GM23338 (cell line): ENCODE measurements around the gene MACIR. TPM values are rescaled to one million over a fixed set of nuclear protein-coding genes. Genes with fewer than 3 reads are reported as not detected.

Experiments
- ATAC-seq: fragments of 200-7000 bp; cut with Tn5 transposase; 3 replicates; pipeline ENCODE4 v1.9.1; 2020
- DNase-seq: peaks from one replicate; pipeline ENCODE4 v3.0.0-alpha.2; 2015; ENCODE audit warnings: low spot score
- H2AFZ ChIP-seq: fragments of 200-600 bp; sonication (generic); 2 replicates; pipeline ENCODE4 v1.8.0; 2016; ENCODE audit warnings: antibody characterized with exemption, mild to moderate bottlenecking, moderate library complexity
- H3F3A ChIP-seq: fragments of 200-600 bp; sonication (generic); replicated peaks from 2 replicates; pipeline ENCODE4 v1.8.0; 2017; ENCODE audit warnings: antibody characterized with exemption, mixed run types, low read depth
- H3K27ac ChIP-seq: fragments of 200-600 bp; sonication (generic); 2 replicates; pipeline ENCODE4 v1.6.1; 2016; ENCODE audit warnings: low read depth
- H3K27me3 ChIP-seq: fragments of 200-600 bp; sonication (generic); 2 replicates; pipeline ENCODE4 v1.8.0; 2016; ENCODE audit warnings: mild to moderate bottlenecking, mixed run types, moderate library complexity; ENCODE audit not compliant: insufficient read depth
- H3K36me3 ChIP-seq: fragments of 200-600 bp; sonication (generic); 2 replicates; pipeline ENCODE4 v1.8.0; 2016; ENCODE audit warnings: mild to moderate bottlenecking; ENCODE audit not compliant: insufficient read depth
- H3K4me1 ChIP-seq: fragments of 200-600 bp; sonication (generic); 2 replicates; pipeline ENCODE4 v1.8.0; 2016; ENCODE audit warnings: mild to moderate bottlenecking, moderate library complexity; ENCODE audit not compliant: insufficient read depth
- H3K4me2 ChIP-seq: fragments of 200-600 bp; sonication (generic); 2 replicates; pipeline ENCODE4 v1.7.1; 2017; ENCODE audit warnings: mixed run types
- H3K4me3 ChIP-seq: fragments of 200-600 bp; sonication (generic); 2 replicates; pipeline ENCODE4 v1.6.1; 2016; ENCODE audit warnings: mixed run types
- H3K79me2 ChIP-seq: fragments of 200-600 bp; sonication (generic); replicated peaks from 2 replicates; pipeline ENCODE4 v1.8.0; 2017; ENCODE audit warnings: mild to moderate bottlenecking; ENCODE audit not compliant: insufficient read depth
- H3K9me2 ChIP-seq: fragments of 200-600 bp; sonication (generic); 2 replicates; pipeline ENCODE4 v1.8.0; 2017; ENCODE audit not compliant: insufficient read depth
- H4K20me1 ChIP-seq: fragments of 200-600 bp; sonication (generic); replicated peaks from 2 replicates; pipeline ENCODE4 v1.8.0; 2017; ENCODE audit warnings: mild to moderate bottlenecking; ENCODE audit not compliant: insufficient read depth
- H3K27ac Mint-ChIP-seq: 2 replicates; pipeline ENCODE4 v1.8.0; 2020; ENCODE audit warnings: inconsistent platforms, mild to moderate bottlenecking, moderate library complexity, mixed read lengths
- H3K27me3 Mint-ChIP-seq: 3 replicates; pipeline ENCODE4 v1.8.0; 2022; ENCODE audit warnings: low read depth, mild to moderate bottlenecking, moderate library complexity, mixed read lengths, inconsistent platforms; ENCODE audit not compliant: insufficient read depth, poor library complexity
- H3K36me3 Mint-ChIP-seq: 3 replicates; pipeline ENCODE4 v1.8.0; 2021; ENCODE audit warnings: low read depth, mild to moderate bottlenecking, inconsistent platforms, moderate library complexity, mixed read lengths
- H3K4me1 Mint-ChIP-seq: 3 replicates; pipeline ENCODE4 v1.8.0; 2020; ENCODE audit warnings: mild to moderate bottlenecking, inconsistent platforms, mixed read lengths
- H3K4me3 Mint-ChIP-seq: 3 replicates; pipeline ENCODE4 v1.8.0; 2021; ENCODE audit warnings: moderate library complexity, mild to moderate bottlenecking, inconsistent platforms, mixed read lengths
- H3K9me3 Mint-ChIP-seq: 3 replicates; pipeline ENCODE4 v1.8.0; 2020; ENCODE audit warnings: moderate library complexity, mild to moderate bottlenecking, inconsistent platforms, mixed read lengths
- CREB1 ChIP-seq: fragments of 250-450 bp; sonication (Bioruptor Pico); IDR thresholded peaks from 2 replicates; pipeline ENCODE4 v1.5.0; 2020; ENCODE audit warnings: low read depth, mild to moderate bottlenecking, moderate library complexity
- CTCF ChIP-seq, 2 experiments: fragments of 200-600 bp in 1 of 2; sonication (generic) in 1 of 2; conservative IDR thresholded peaks; 2 replicates each; pipeline versions ENCODE4 v1.5.1 to v1.6.1; 2016 to 2017; ENCODE audit warnings: antibody characterized with exemption in 2 of 2, low read depth in 2 of 2, mild to moderate bottlenecking in 2 of 2, moderate library complexity in 1 of 2
- ETS1 ChIP-seq: IDR thresholded peaks from 2 replicates; pipeline ENCODE4 v1.6.1; 2016; ENCODE audit warnings: antibody characterized with exemption
- EZH2 ChIP-seq: fragments of 200-600 bp; sonication (generic); IDR thresholded peaks from one replicate; pipeline ENCODE4 v1.8.0; 2017; ENCODE audit warnings: antibody characterized with exemption, mild to moderate bottlenecking, low read depth; ENCODE audit not compliant: unreplicated experiment
- EZH2phosphoT487 ChIP-seq: fragments of 200-600 bp; sonication (generic); IDR thresholded peaks from one replicate; pipeline ENCODE4 v1.8.1; 2018; ENCODE audit warnings: antibody characterized with exemption; ENCODE audit not compliant: unreplicated experiment
- JUNB ChIP-seq: IDR thresholded peaks from one replicate; pipeline ENCODE4 v1.6.1; 2016; ENCODE audit warnings: antibody characterized with exemption; ENCODE audit not compliant: unreplicated experiment
- NANOG ChIP-seq: IDR thresholded peaks from 2 replicates; pipeline ENCODE4 v1.6.1; 2016; ENCODE audit warnings: antibody characterized with exemption, borderline replicate concordance
- POLR2AphosphoS5 ChIP-seq: IDR thresholded peaks from 2 replicates; pipeline ENCODE4 v1.6.1; 2016; ENCODE audit warnings: antibody characterized with exemption, low read depth
- REST ChIP-seq: IDR thresholded peaks from one replicate; pipeline ENCODE4 v1.6.1; 2018; ENCODE audit warnings: antibody characterized with exemption; ENCODE audit not compliant: unreplicated experiment
- STAT1 ChIP-seq: IDR thresholded peaks from one replicate; pipeline ENCODE4 v1.6.1; 2016; ENCODE audit warnings: antibody characterized with exemption; ENCODE audit not compliant: unreplicated experiment
- ZNF114 ChIP-seq: fragments of 250-450 bp; sonication (Bioruptor Pico); IDR thresholded peaks from 2 replicates; pipeline ENCODE4 v1.5.0; 2020; ENCODE audit warnings: mild to moderate bottlenecking, moderate library complexity
- ZNF331 ChIP-seq: fragments of 250-450 bp; sonication (Bioruptor Pico); IDR thresholded peaks from 2 replicates; pipeline ENCODE4 v1.5.0; 2020; ENCODE audit warnings: low read depth, mild to moderate bottlenecking, moderate library complexity
- ZNF462 ChIP-seq: fragments of 250-450 bp; sonication (Bioruptor Pico); IDR thresholded peaks from 2 replicates; pipeline ENCODE4 v1.5.0; 2020; ENCODE audit warnings: mild to moderate bottlenecking, moderate library complexity
- polyA plus RNA-seq: library from polyadenylated mRNA; unstranded; fragments of >200 nt; fragmentation: Nextera tagmentation; extraction: Ambion mirVana; gene quantifications from 2 replicates; pipeline ENCODE4 v1.2.1, GENCODE V29; 2016
- total RNA-seq: library from RNA; depleted of rRNA; stranded (reverse); fragments of >200 nt; shearing (Covaris generic); gene quantifications from 2 replicates; pipeline ENCODE4 v1.2.3, GENCODE V29; 2014

MACIR gene
- total and polyA plus RNA-seq, 2 experiments from 2014 or later, result 11.7 to 27.6 TPM

GRCh38 chr5:103272377-103272776, 13.8 kb downstream of the MACIR start:
- peak overlapping the region; percentile 1; the same call in 1 of the 2 replicates for H3K4me2 ChIP-seq
- H4K20me1 ChIP-seq, result peaks cover 17% of the 10 kb centered on the region; the same call in 1 of the 2 replicates
- peak overlapping the region; percentile 46; the same call in 1 of the 2 replicates for H3K27ac ChIP-seq
- no peaks in the 10 kb centered on the region for H3F3A ChIP-seq
- H3K27me3 ChIP-seq, result no peaks in the 10 kb centered on the region
- TF ChIP-seq ZNF462 (CRISPR knock-in tag) (no peak), ZNF114 (CRISPR knock-in tag) (no peak), ETS1 (no peak), NANOG (no peak), EZH2phosphoT487 (no peak), CTCF (conservative IDR thresholded peaks at IDR 0.05; ENCODE audit: low read depth in 2 of 2) (no peak), CREB1 (CRISPR knock-in tag) (no peak), STAT1 (no peak), REST (no peak), ZNF331 (no peak), EZH2 (no peak), JUNB (no peak), POLR2AphosphoS5 (no peak)
- DNase-seq (peak; percentile 33), ATAC-seq (no peak)
- peaks cover 2% of the 10 kb centered on the region for H3K27me3 Mint-ChIP-seq
- no peaks in the 10 kb centered on the region for H3K9me2 ChIP-seq
- H3K79me2 ChIP-seq, result peaks cover 92% of the 10 kb centered on the region
- H2AFZ ChIP-seq, result no peak overlapping the region
- peak overlapping the region; percentile 37; the same call in 1 of the 2 replicates for H3K27ac Mint-ChIP-seq
- H3K4me3 ChIP-seq, result no peak overlapping the region; the same call in 1 of the 2 replicates
- peaks cover 26% of the 10 kb centered on the region for H3K4me1 ChIP-seq
- H3K4me1 Mint-ChIP-seq, result peaks cover 27% of the 10 kb centered on the region
- no peaks in the 10 kb centered on the region for H3K36me3 ChIP-seq
- H3K4me3 Mint-ChIP-seq, result no peak overlapping the region
- H3K9me3 Mint-ChIP-seq, result no peaks in the 10 kb centered on the region
- peaks cover 14% of the 10 kb centered on the region; the same call in 2 of the 3 replicates for H3K36me3 Mint-ChIP-seq
